Measurements from ENCODE around the gene ITFG1.

DNA sequence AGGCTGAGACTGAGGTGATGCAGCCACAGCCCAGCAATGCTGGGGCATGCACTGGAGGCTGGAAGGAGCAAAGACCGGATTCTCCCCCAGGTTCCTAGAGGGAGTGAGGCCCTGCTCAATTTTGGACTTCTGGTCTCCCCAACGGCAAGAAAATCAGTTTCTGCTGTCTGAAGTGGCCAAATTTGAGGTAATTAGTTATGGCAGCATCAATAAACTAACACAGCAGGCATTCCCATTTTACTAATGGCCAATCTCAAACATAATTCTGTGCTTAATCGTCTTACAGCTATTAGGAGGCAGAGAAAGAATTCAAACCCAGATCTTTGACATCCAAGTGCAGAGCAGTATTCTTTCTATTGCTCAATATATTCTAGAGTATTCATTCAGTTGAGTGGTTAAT, 333.3 kb downstream of the ITFG1 start:
- TF ChIP-seq, protein P1, sequence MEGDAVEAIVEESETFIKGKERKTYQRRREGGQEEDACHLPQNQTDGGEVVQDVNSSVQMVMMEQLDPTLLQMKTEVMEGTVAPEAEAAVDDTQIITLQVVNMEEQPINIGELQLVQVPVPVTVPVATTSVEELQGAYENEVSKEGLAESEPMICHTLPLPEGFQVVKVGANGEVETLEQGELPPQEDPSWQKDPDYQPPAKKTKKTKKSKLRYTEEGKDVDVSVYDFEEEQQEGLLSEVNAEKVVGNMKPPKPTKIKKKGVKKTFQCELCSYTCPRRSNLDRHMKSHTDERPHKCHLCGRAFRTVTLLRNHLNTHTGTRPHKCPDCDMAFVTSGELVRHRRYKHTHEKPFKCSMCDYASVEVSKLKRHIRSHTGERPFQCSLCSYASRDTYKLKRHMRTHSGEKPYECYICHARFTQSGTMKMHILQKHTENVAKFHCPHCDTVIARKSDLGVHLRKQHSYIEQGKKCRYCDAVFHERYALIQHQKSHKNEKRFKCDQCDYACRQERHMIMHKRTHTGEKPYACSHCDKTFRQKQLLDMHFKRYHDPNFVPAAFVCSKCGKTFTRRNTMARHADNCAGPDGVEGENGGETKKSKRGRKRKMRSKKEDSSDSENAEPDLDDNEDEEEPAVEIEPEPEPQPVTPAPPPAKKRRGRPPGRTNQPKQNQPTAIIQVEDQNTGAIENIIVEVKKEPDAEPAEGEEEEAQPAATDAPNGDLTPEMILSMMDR (conservative IDR thresholded peaks at IDR 0.05; ENCODE audit: low read depth, low read length), result no peak
- no peak for TF ChIP-seq EZH2 (IDR thresholded peaks at IDR 0.05; ENCODE audit: low read length, unreplicated experiment)

Measured in PC-3 (cell line).